Colonic mucosa (tissue), 4 donors: Measurements from ENCODE around the gene DCUN1D4. TPM values are rescaled to one million over a fixed set of nuclear protein-coding genes. Genes with fewer than 3 reads are reported as not detected.

Source experiments
- DNase-seq: peaks from one replicate; pipeline ENCODE4 v3.0.0-alpha.2; 2020
- H3K27ac ChIP-seq: fragments of 200-600 bp; one replicate; pipeline ENCODE4 v1.8.0; 2021
- H3K27me3 ChIP-seq: fragments of 200-600 bp; one replicate; pipeline ENCODE4 v1.8.0; 2021
- H3K36me3 ChIP-seq: fragments of 200-600 bp; one replicate; pipeline ENCODE4 v1.8.0; 2021
- H3K4me1 ChIP-seq: fragments of 200-600 bp; one replicate; pipeline ENCODE4 v1.8.0; 2021; ENCODE audit warnings: mild to moderate bottlenecking
- H3K4me3 ChIP-seq: fragments of 200-600 bp; one replicate; pipeline ENCODE4 v1.8.0; 2021
- H3K9ac ChIP-seq, 2 donors: one replicate each; pipeline ENCODE4 v1.7.0; 2013; ENCODE audit warnings: control low read depth in 2 of 2, low read depth in 2 of 2, low read length in 2 of 2
- H3K9me3 ChIP-seq: fragments of 200-600 bp; one replicate; pipeline ENCODE4 v1.8.0; 2021
- intact Hi-C: fragments of 100-400 bp; cut with DNase I; formaldehyde crosslinking; loops from one replicate; pipeline ENCODE4 v1.14.1; 2022
- total RNA-seq, 2 donors: library from RNA; stranded (reverse); fragmentation: NEBNext Ultra II Directional in 1 of 2; extraction: Animal tissue kit (Norgen Biotek cat#: 25700) in 1 of 2; gene quantifications; one replicate each; pipeline ENCODE4 v1.2.1, GENCODE V29; 2021
- TF ChIP-seq, protein P1 (sequence below): fragments of 200-600 bp; IDR thresholded peaks from one replicate; pipeline ENCODE4 v1.8.0; 2022; ENCODE audit warnings: antibody characterized with exemption, mild to moderate bottlenecking
- donor health status: healthy.
- donor health status: DM: no; HTN: no; CAD: no.
- donor health status: DM: no; HTN: no; CAD: no.

Gene DCUN1D4
- total RNA-seq, 2 donors from 2014 or later, result 30.4 to 36.0 TPM

DNA sequence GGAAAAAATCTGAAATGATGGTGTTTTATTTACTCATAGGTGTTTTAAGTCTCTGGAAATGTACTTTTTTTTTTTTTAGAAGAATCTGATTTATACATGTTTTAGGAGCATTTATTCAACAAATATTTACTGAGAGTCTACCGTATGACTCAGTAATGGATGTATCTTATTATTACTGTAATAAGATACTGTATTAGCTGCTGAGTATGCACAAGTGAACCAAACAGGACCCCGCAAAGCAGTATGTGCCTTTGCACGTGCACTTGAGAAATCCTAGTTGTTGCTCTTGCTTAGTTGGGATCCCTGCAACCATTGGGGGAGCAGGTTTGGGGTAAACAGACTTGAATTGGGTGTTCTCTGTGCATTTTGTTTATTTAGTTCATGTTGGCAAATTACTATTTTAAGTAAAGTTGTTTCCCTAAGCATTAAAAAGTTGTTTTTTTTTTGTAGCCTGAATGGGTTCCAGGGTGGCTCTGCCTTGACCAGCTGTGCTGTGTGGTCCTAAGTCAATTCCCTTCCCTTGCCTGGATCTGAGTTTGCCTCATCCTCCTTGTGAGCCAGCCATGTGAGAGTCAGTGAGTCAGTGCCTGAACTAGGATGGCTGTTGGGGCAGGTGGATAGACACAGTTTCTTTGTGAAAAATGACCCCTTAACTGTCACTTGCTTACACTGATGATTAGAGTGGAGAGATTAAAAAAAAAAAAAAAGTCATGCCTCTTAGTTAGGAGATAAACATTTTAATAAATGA is 27.7 kb downstream of the DCUN1D4 start:
- no peaks in the 10 kb centered on the region for H3K4me1 ChIP-seq
- TF ChIP-seq, protein P1, sequence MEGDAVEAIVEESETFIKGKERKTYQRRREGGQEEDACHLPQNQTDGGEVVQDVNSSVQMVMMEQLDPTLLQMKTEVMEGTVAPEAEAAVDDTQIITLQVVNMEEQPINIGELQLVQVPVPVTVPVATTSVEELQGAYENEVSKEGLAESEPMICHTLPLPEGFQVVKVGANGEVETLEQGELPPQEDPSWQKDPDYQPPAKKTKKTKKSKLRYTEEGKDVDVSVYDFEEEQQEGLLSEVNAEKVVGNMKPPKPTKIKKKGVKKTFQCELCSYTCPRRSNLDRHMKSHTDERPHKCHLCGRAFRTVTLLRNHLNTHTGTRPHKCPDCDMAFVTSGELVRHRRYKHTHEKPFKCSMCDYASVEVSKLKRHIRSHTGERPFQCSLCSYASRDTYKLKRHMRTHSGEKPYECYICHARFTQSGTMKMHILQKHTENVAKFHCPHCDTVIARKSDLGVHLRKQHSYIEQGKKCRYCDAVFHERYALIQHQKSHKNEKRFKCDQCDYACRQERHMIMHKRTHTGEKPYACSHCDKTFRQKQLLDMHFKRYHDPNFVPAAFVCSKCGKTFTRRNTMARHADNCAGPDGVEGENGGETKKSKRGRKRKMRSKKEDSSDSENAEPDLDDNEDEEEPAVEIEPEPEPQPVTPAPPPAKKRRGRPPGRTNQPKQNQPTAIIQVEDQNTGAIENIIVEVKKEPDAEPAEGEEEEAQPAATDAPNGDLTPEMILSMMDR, result no peak
- H3K27me3 ChIP-seq, result no peaks in the 10 kb centered on the region
- no peak overlapping the region for H3K4me3 ChIP-seq
- H3K9ac ChIP-seq, result no peak overlapping the region
- intact Hi-C loops, result no loop called here
- no peak for DNase-seq
- no peaks in the 10 kb centered on the region for H3K9me3 ChIP-seq
- H3K36me3 ChIP-seq, result peaks cover 12% of the 10 kb centered on the region
- H3K27ac ChIP-seq, result no peak overlapping the region

- no peak for DNase-seq
- Histone ChIP-seq H3K27me3 (no peaks in the 10 kb centered on the region), H3K4me1 (no peaks in the 10 kb centered on the region), H3K27ac (no peak overlapping the region), H3K9me3 (no peaks in the 10 kb centered on the region), H3K9ac (no peak overlapping the region), H3K4me3 (no peak overlapping the region), H3K36me3 (peaks cover 10% of the 10 kb centered on the region)
- TF ChIP-seq, protein P1, result no peak
- intact Hi-C loops, result no loop called here
These were observed 29.5 kb downstream of the DCUN1D4 start for GRCh38 chr4:51872283-51872997.

DNA sequence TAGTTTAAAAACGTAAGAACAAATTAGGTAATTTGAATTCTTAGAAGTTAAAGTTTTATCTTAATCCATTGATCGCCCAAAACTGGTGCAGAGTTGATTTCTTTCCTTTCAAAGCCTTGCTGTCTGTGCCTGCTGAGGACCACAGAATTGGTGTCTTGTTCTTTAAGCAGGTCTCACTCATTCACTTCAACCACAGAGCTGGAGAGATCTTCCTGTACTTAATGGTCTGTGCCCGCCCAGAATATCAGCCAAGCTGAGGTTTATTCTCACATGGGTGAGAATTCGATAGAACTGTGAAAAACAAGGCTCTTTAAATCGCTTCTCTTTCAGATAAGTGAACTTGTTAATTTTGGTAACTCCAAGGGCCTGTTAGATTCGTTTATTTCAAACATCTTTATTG is 31.6 kb downstream of the DCUN1D4 start:
- DNase-seq, result no peak
- H3K4me3 ChIP-seq, result no peak overlapping the region
- H3K4me1 ChIP-seq, result no peaks in the 10 kb centered on the region
- peaks cover 4% of the 10 kb centered on the region for H3K36me3 ChIP-seq
- no peak overlapping the region for H3K9ac ChIP-seq
- no peaks in the 10 kb centered on the region for H3K9me3 ChIP-seq
- H3K27ac ChIP-seq, result no peak overlapping the region
- TF ChIP-seq, protein P1, result no peak
- intact Hi-C loops, result no loop called here
- no peaks in the 10 kb centered on the region for H3K27me3 ChIP-seq

DNA sequence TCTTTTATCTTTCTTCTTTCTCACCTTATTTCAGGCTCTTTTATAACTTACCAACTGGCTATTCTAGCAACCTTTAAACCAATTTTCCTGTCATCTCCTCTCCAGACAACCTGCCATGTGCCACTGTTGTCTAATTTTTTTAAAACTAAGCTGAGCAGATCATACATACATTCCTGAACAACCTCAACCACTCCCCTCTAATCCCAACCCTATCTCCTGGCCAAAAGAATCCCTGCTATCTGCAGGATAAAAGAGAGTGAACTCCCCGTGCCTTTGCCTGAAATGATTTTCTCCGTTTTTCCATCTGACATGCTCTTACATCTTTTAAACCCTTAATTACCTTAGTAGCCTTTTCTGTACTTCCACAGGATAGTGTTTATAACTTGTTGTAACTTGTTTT is 35.5 kb downstream of the DCUN1D4 start:
- H3K4me1 ChIP-seq, result no peaks in the 10 kb centered on the region
- TF ChIP-seq, protein P1, result no peak
- H3K36me3 ChIP-seq, result no peaks in the 10 kb centered on the region
- no peak overlapping the region for H3K9ac ChIP-seq
- H3K4me3 ChIP-seq, result no peak overlapping the region
- no peaks in the 10 kb centered on the region for H3K9me3 ChIP-seq
- H3K27me3 ChIP-seq, result no peaks in the 10 kb centered on the region
- H3K27ac ChIP-seq, result no peak overlapping the region
- intact Hi-C loops, result no loop called here
- DNase-seq, result no peak

GRCh38 chr4:51880016-51880915 is 37.3 kb downstream of the DCUN1D4 start:
- no peak for DNase-seq
- TF ChIP-seq, protein P1, result no peak
- H3K9me3 ChIP-seq, result no peaks in the 10 kb centered on the region
- H3K4me3 ChIP-seq, result no peak overlapping the region
- no peak overlapping the region for H3K9ac ChIP-seq
- no peaks in the 10 kb centered on the region for H3K4me1 ChIP-seq
- H3K36me3 ChIP-seq, result no peaks in the 10 kb centered on the region
- no peak overlapping the region for H3K27ac ChIP-seq
- no peaks in the 10 kb centered on the region for H3K27me3 ChIP-seq
- intact Hi-C loops, result no loop called here
